NCI-H526 treated with DMSO at 0.1 percent for 48 hours (cell line): ENCODE data around the gene KLHL17.

Source experiments
- DNase-seq: peaks from one replicate; lab custom pipeline; 2025; lab: John Stamatoyannopoulos, UW

KLHL17 gene

DNA sequence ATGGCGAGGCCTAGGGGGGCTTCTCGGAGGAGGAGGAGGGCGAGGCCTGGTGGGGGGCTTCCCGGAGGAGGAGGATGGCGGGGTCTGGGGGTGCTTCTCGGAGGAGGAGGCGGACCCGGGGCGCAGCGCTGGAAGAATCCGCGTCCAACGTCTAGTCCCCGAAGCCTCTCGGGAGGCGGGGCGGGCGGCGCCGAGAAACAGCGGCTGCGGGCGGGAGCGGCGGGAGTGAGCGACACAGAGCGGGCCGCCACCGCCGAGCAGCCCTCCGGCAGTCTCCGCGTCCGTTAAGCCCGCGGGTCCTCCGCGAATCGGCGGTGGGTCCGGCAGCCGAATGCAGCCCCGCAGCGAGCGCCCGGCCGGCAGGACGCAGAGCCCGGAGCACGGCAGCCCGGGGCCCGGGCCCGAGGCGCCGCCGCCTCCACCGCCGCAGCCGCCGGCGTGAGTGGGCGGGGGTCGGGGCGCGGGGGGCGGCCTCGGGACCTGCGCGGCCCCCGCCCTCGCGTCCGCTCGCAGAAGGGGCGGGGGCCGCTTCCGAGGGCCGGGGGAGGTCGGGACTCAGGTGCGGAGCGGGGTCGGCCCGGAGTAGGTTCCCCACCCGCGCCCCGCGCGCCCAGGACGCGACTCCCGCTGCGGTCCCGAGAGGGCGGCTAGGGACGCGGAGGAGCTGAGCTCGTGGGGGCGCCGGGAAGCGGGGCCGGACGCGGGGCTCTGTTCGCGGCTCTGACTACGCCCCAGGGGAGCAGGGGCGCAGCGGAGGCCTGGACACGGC lies at the start of gene KLHL17:
Gene KLHL17, plus strand, starts transcription at position 222 of the 769 bp plus-strand sequence. Its CDS starts 110 bp downstream, at position 332.
- peak; percentile 24 for DNase-seq

DNA sequence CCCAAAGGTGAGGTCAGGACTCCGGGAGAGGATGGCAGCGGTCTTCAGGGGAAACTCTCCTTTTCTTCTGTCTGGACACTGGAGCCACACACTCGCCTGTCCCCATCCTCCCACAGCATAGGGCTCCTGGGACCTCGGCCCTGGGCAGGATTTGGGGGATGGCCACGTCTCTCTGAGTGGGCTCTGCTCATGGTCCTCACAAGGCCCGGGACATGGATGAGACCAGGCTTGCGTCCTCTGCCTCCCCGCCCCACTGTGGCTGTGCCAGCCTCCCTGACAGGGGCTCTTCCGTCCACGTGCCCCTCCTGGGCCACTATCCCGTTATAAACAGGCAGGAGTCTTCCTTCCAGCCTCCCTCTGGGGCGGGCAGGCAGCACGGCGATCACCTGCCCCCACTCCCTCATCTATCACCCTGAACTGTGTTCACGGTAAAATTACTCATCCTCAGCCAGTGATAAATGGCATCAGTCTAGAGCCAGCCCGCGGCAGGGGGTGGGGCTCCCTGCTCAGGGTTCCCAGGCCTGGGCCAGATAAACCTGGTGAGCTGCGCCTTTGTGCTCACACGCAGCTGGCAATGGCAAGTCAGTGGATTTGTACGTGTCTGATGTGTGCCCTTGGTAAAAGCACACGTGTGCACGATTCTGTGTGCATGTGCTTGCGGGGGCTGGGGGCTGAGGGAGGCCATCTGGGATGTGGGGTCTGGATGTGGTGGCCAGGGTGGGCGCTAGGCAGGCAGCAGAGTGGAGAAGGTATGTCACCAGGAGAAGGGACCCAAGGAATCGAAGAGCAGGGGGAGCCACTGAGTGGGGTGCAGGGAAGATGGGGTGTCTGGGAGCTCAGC lies 49.3 kb upstream of the KLHL17 start:
- peak; percentile 80 for DNase-seq

DNA sequence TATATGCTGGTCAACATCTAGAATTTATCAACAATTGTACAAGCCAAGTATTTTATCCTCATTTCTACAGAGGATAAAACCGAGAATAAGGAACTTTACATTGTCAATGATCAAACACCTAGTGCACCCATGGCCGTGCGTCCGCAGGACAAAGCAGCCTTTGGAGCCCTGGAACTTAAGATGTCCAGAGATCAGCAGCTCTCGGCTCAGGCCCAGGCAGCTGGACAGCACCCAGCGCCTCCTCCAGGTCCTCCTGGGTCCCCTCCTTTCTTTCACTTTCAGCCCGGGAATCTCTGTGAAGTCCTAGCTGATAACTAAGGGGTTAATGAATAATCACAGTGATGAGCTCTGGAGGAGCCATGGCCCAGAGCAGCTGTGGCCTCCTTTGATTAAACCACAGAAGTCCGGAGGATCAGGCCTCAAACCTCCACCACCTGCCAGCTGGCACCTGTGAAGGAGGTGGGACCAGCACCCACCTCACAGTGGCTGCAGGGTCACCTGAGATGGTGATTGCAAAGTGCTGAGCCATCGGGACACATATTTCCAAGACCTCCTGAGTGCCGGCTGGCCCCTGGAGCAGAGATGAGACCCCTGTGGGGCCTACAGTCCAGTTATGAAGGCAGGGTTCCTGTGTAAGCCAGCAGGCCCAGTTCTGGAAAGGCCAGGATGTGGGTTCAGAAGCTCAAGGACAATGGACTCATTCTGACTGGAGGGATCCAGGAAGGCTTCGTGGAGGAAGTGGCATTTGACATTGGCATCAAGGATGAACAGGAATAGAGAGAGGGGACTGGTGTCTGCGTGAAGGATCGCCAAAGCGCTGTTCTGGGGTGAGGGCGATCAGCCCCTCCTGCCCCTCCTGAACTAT lies 48.3 kb upstream of the KLHL17 start:
- DNase-seq: peak; percentile 29

GRCh38 chr1:912740-913301 lies 47.6 kb upstream of the KLHL17 start:
- DNase-seq: peak; percentile 32

- DNase-seq: no peak
These were observed 46.8 kb upstream of the KLHL17 start for GRCh38 chr1:913491-914130.

DNA sequence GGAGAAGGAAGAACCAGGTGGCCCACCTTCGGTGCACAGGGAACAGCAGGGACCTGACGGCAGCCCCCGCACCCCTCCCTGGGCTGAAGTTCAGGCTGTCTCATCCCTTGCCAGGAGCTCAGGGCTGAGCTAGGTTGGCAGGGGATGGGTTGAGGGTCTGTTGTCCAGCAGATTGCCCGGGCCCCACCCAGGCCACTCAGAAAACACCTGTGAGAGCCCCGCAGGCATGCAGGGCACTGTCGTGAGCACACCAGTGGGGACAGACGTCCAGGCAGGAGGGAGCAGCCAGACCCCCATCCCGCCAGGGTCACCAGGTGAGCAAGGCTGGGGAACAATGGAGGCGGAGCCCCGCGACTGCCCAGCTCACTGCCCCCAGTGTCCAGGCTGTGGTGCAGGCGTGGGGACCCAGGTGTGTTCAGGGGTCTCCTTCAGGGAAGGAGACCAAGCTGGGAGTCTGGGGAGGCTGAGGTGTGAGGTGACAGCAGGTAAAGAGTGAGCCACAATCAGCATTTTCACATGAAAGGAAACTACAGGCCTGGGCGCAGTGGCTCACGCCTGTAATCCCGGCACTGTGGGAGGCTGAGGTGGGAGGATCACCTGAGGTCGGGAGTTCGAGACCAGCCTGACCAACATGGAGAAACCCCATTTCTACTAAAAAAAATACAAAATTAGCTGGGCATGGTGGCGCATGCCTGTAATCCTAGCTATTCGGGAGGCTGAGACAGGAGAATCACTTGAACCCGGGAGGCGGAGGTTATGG lies 46.1 kb upstream of the KLHL17 start:
- DNase-seq: no peak

- DNase-seq: no peak
These were observed 45.5 kb upstream of the KLHL17 start for GRCh38 chr1:914891-915280.

GRCh38 chr1:915295-916172 lies 44.9 kb upstream of the KLHL17 start:
- DNase-seq: no peak

GRCh38 chr1:916173-917075 lies 44.0 kb upstream of the KLHL17 start:
- DNase-seq: peak; percentile 63

- DNase-seq: peak; percentile 36
These were observed 43.3 kb upstream of the KLHL17 start for GRCh38 chr1:917076-917459.

DNA sequence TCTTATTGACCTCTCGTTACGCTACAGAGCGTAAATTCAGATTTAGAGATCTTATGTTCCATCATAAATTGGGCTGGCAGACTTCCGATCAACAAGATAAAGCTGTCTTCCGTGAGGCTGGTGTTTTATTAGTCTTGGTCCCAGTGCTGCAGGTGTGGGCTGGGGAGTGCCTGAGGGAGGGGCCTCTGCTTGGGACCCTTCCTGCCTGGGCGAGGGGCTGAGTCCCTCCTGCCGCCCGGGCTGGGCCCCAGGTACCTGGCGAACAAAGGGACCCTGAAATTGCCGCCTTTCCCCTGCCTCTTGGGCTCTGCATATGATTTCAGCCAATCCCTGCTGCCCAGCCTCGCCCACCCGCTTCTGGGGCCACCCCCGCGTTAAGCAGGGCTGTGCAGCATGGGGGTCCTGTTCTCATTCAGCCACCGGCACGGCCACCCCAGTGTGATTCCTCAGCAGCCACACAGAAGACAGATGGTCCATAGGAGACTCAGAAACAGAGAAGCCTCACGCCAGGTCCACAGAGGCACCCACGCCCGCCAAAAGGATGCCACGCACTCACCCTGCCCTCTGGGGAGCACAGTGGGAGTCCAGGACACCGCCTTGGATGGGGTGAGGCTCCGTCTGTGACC lies 42.8 kb upstream of the KLHL17 start:
- DNase-seq: no peak

GRCh38 chr1:918353-918752 lies 42.0 kb upstream of the KLHL17 start:
- DNase-seq: no peak

DNA sequence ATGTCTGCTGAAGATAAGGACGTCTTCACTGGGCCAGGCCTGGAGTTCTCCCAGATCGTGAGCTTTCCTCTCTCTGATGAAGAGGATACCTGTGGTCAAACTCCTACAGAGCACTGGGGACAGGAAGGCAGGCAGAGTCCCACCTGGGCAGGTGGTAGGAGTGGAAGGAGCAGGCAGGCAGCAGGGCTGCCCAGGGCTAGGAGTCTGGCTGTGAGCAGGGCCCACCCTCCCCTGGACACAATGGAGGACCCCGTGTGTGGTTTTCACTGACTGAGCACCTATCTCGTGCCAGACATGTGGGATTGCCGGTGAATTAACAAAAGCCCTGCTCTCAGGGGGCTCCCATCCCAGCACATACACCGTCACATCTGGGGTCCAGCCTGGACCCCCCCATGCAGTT lies 41.5 kb upstream of the KLHL17 start:
- no peak for DNase-seq

GRCh38 chr1:919271-919872 lies 41.0 kb upstream of the KLHL17 start:
- DNase-seq: no peak

DNA sequence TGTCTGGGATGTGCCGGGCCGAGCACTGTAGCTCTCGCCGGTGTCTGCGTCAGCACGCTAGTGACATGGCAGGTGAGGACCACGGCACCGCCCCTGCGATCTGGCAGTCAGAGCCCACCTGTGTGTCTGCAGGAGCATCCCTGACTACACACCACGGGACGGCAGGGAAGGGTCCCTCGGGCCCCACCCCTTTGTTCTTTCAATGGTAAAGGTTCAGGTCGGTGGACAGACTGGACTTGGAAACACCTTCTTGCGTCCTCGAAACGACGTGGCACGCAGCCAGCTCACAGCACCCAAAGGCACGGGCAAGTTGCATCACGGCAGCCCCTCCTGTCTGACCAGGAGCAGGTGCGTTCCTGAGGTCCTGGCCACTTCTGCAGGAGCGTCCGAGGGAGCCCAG lies 40.4 kb upstream of the KLHL17 start:
- DNase-seq: no peak

GRCh38 chr1:920521-920920 lies 39.9 kb upstream of the KLHL17 start:
- peak; percentile 70 for DNase-seq

GRCh38 chr1:921011-921837 lies 39.2 kb upstream of the KLHL17 start:
- peak; percentile 90 for DNase-seq
